SK-N-MC (cell line): ENCODE measurements around the gene OGFOD3.

Experiments used
- EZH2 ChIP-seq: fragments of 200-600 bp; sonication (generic); IDR thresholded peaks from one replicate; pipeline ENCODE4 v1.6.1; 2017; ENCODE audit warnings: antibody characterized with exemption
- POLR2AphosphoS5 ChIP-seq: IDR thresholded peaks from 2 replicates; pipeline ENCODE4 v1.6.1; 2012; ENCODE audit warnings: mild to moderate bottlenecking, low read depth, low read length, borderline replicate concordance

DNA sequence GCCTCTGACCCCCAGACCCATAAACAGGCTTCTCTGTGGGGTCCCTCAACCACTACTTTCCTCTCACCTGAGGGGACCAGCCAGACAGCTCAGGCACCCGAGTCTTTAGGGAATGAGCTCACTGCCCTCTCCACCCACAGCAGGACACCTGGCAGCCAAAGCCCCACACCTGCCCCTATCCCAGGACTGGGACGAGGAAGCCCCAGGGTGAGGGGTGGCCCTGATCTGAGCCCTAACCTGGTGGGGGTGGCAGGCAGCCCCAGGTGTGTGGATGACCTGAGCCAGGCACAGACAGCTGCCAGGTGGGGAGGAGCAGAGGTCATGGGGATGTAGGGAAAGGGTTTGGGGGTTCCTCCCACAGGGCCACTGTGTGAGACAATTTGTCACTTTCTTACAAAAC is 61.0 kb downstream of the OGFOD3 start:
- TF ChIP-seq EZH2 = no peak
- no peak for TF ChIP-seq POLR2AphosphoS5
